Measurements from ENCODE around the gene LRRC28.
"Not testable (repeated sequence)": the region's sequence is repeated elsewhere in the genome, so short reads cannot be mapped to it uniquely, and the experiment has no call there.

LRRC28 gene

DNA sequence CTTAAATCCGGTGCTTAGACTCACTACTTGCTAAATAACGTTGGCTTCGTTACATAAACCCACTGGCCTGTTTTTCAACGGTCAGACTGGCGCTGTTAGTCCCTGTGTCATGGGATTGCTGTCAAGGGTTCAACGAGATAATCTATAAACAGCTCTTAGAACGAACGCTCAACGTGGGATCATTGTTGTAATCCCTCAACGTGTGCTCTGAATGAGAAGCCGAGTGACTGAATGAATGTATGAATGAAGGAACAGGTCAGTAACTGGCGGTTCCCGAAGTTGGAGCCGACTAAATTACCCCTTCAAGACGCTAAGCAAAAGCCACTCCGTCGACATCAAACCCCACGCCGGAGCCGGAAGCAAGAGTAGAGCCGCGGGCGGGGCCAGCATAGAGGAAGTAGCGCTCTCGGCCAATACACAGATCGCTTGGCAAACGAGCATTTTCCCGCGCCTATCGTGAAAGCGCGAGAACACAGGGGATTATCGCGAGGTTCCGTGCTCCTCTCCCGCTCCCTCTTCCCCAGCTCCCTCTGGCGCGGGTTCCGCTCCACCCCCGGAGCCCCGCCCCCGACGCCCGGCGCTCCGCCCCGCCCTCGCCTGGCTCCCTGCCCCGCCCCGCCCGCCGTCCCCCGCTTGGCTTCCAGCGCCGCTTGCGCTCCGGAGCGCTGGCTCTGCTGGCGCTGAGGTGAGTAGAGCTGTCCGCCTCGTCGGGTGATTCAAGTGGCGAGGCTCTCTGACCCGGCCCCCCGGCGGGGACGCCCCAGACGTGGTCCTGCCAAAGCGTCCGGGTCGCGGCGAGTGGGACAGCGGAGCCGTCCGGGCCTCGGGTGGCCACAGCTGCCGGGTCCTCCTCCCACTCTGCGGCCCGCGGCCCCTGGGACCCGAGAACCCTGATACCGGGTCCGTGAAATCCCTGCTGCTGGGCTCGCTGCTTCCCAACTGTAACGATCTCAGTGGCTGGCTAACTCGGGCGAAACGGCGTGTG is at the start of gene LRRC28:
Gene LRRC28, plus strand, starts transcription at position 625 of the 985 bp plus-strand sequence. CDS start 4,477 bp downstream, outside the sequence.
- peak; percentile 19 for DNase-seq

DNA sequence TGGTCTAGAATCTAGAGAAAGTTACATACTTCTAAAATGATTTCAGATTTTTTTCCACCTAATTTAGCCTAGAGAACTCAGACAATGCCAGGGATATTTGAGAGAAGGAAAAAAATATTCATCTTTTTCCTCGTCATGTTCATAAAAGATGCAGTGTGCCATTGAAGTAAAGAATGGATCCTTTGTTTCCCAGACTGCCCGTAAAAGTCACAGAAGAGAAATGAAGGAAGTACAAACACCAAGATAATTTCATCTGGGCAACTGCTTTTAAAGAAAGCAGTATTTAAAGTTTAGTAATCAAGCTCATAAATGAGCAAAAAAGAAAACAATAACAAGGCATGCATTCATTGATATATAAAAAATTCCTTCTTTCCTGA is 49.1 kb upstream of the LRRC28 start:
- no peak for DNase-seq

GRCh38 chr15:99207672-99208071 is 43.6 kb upstream of the LRRC28 start:
- no peak for DNase-seq

DNA sequence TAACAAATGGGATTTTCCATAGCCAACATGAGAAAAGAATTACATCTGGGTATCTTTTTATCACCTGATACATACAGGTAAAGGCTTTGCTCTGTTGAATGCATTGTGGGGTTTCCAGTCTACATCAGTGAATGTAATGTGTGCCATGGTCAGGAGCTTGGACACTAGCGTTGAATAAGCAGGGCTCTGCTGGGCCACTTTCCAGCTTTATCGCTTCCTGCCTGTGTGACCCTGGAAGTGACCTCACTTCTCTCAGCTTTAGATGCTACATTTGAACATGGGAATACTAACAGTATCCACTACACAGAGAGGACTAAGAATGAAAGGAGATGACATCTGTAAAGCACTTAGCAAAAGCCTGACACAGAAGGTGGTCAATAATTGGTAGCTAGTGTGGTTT is 42.0 kb upstream of the LRRC28 start:
- DNase-seq: no peak

GRCh38 chr15:99210334-99210733 is 40.9 kb upstream of the LRRC28 start:
- no peak for DNase-seq

GRCh38 chr15:99211926-99212325 is 39.4 kb upstream of the LRRC28 start:
- DNase-seq: no peak

GRCh38 chr15:99212406-99212805 is 38.9 kb upstream of the LRRC28 start:
- DNase-seq: no peak

DNA sequence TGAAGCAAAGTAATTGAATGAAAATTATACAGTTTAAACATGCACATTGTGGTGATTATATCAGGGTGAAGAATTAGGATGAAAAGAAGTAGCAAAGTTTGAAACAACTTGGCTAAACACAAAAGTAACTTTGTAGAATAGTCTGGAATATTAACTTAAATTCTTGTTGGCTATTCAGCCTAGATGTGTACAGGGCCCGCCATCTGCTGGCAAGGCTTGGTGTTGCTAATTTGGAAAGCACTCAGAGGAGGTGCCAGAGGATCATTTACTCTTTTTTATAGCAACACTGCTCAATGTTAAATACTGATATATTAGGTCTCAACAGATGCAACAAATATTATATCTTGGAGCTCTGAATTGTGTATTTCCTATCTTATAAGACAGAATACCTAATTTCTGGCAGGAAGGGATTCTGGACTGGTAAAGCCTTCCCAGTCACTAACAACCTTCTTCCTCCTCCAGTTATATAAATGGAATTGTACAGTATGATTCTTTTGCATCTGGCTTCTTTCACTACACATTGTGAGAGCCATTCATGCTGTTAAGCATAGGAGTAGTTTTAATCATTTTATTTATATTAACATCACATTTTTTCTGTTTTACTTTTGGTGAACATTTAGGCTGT is 38.0 kb upstream of the LRRC28 start:
- no peak for DNase-seq

DNA sequence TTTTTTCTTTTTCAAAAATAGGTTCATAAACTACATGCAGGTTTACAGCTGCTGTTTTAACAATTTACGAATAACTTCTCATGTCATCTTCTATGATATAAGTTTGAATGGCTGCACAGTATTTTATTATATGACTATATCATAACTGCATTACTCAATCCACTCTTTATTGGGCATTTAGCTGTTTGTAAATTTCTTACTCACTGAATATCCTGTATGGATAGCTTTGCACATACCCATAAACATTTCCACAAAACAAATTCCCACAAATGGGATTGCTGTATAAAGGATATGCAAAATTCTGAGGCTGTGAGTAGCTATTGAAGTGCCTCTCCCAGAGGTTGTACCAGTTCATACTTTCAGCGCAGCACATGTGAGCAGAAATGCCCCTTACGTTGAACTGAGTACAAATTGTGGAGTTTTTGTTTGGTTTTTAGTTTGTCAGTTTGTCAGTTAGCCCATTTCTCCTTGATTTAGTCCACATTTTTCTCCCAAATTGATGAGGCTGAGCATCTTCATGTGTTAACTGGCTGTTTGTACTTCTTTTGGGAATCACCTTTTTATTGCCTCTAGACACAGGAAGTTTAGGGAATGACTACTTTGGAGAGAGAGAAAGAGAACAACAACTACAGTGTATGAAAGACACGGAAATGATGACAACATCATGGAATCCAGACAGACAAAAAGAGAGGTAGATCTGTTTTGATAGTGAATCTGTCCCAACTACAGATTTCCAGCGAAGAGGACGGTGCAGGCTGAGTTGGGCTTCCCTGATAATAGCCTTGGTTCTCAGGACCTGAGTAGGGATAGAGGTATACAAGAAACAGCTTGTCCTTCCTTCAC is 26.7 kb upstream of the LRRC28 start:
- DNase-seq: no peak

GRCh38 chr15:99226802-99227201 is 24.5 kb upstream of the LRRC28 start:
- no peak for DNase-seq

DNA sequence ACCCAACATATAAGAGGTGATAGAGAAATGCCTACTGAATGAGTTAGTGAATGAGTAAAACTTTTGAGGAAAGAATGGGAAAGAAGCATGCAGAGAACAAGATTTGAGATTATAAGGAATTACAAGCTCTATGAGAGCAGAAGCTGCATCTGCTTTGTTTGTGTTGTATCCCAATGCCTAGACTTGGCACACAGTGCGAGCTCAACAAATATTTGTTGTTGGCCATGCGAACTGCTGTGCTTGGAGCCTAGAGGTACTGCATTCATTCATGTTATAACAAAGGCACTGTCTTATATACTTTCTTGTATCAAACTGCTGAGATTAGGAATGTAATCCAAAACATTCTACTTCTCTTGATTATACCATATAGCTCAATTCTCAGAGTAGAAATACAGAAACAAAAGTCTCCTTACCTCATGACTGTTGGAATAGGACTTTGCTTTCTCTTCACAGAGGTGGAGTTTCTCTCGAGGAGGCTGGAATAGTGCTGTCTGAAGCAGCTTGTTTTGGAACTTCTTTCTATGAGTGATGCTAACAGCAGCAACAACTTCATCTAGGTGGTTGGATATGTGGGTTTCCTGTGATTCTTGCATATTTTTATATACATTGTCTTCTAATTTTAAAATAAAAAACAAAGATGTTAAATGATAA is 23.0 kb upstream of the LRRC28 start:
- no peak for DNase-seq

DNA sequence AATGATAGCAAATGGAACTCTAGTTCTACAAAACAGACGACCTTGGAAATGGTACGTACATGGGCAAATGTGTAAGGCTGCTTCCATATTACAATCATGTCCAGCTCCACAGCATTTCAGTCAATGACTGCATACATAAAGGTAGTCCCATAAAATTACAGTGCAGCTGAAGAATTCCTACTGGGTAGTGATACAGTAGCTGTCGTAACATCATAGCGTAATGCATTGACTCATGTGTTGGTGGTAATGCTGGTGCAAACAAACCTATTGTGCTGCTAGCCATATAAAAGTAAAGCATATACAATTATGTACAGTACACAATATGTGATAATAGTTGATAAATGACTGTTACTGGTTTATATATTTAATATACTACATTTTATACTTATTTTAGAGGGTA is 20.4 kb upstream of the LRRC28 start:
- DNase-seq: no peak

DNA sequence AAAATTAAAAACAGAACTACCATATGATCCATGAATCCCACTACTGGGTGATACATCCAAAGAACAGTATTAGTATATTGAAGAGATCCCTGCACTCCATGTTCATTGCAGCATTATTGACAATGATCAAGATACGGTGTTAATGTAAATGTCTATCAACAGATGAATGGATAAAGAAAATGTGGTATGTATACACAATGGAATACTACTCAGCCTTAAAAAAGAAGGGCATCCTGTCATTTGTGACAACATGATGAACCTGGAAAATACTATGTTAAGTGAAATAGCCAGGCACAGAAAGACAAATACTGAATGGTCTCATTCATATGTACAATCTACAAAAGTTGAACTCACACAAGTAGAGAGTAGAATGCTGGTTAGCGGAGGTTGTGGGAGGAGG is 18.5 kb upstream of the LRRC28 start:
- DNase-seq: no peak

GRCh38 chr15:99234160-99234559 is 17.1 kb upstream of the LRRC28 start:
- DNase-seq: not testable (repeated sequence)

DNA sequence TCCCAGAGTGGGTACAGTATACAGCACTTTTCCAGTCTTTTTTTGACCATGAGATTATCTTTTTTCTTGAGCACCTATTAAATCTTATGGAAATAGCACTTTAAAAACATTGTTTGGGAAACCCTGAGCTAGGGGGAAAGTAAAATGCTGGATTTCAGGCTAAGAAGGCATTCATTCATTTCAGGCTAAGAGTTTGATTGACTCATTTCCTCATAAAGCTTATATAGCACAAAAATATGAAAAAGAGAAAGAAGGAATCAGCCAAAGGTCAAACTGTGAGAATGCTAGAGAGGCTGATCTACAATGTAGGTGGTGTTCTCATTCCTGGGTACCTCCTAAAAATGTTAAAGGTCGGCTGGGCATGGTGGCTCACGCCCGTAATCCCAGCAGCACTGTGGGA is 12.4 kb upstream of the LRRC28 start:
- DNase-seq: no peak

GRCh38 chr15:99239545-99240198 is 11.6 kb upstream of the LRRC28 start:
- DNase-seq: no peak

DNA sequence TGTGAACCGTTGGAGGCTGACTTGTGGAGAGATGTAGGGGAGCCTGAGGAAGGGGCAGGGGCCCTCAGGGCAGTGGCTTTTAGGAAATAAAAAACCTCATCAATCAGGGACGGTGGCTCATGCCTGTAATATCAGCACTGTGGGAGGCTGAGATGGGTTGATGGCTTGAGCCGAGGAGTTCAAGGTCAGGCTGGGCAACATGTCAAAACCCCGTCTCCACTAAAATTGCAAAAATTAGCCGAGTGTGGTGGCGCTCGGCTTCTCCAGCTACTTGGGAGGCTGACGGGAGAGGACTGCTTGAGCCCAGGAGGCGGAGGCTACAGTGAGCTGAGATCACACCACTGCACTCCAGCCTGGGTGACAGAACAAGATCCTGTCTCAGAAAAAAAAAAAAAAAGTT is 9.5 kb upstream of the LRRC28 start:
- DNase-seq: no peak

DNA sequence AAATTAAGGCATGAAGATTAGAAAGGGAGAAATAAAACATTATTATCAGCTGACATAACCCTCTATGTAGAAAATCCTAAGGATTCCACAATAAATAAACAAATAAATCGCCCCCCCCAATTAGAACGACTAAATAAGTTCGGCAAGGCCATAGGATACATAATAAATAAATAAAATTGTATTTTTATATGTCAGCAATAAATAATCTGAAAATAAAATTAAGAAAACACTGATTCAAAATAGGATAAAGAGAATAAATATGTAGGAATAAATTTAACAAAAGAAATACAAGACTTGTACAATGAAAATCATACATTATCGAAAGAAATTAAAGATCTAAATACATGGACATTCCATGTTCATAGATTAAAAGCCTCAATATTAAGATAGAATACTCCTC is 7.0 kb upstream of the LRRC28 start:
- DNase-seq: no peak

- DNase-seq: no peak
Observed at GRCh38 chr15:99247062-99247461, 4.2 kb upstream of the LRRC28 start.

- no peak for DNase-seq
Observed at GRCh38 chr15:99248000-99248715, 3.1 kb upstream of the LRRC28 start.

DNA sequence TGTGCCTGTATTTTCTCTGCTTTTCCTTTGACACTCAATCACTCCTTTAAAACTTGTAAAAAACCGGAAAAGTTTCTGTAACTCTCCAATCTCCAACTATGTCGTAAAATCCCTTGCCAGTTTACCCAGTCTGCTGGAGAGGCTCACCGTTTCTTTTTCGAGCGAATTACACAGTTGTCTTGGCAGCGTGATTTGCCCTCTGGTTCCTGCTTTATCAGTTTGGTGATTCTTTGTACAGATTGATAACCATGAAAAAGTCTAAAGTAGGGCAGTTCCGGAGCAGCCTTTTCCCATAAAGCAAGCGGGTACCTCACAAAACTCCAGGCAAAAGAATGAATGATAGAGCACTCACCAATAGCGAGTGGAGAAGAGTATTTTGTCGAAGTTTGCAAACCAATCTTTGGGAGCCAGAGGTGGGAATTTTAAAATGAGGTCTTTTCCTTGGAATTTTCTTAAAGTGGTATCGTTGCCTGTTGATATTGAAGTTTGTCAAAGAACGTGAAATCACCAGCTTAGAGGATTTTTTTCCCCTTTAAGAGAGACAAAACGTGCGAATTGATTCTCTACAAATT is 1.9 kb upstream of the LRRC28 start, which contains the start of gene TTC23:
Gene TTC23, minus strand, starts transcription at position 312 of the 572 bp plus-strand sequence. CDS start 20,869 bp downstream, outside the sequence.
- DNase-seq: no peak

All from cortex of kidney (tissue), 1 donor.